Hematopoietic multipotent progenitor cell (in vitro differentiated cells): ENCODE data around the gene STAP2. TPM values are rescaled to one million over a fixed set of nuclear protein-coding genes. Genes with fewer than 3 reads are reported as not detected.
"Not testable (repeated sequence)": the region's sequence is repeated elsewhere in the genome, so short reads cannot be mapped to it uniquely, and the experiment has no call there.

Experiments
- DNase-seq, 3 donors: peaks; one replicate each; pipeline ENCODE4 v3.0.0-alpha.2; 2011 to 2015; ENCODE audit warnings: low read depth in 2 of 3, low spot score in 2 of 3
- total RNA-seq: library from RNA; depleted of rRNA; stranded (reverse); fragments of >200 nt; gene quantifications from one replicate; pipeline ENCODE4 v1.2.3, GENCODE V29; 2012

Gene STAP2
- total RNA-seq, 1 donor = 3.8 TPM

- not testable (repeated sequence) for DNase-seq
Measured at GRCh38 chr19:4328991-4329681, 9.5 kb downstream of the STAP2 start.

GRCh38 chr19:4328243-4328990 is 10.2 kb downstream of the STAP2 start:
- peak; percentile 87 to 95 (median 92) for DNase-seq

GRCh38 chr19:4327877-4328242 is 10.8 kb downstream of the STAP2 start:
- DNase-seq = no peak

GRCh38 chr19:4327252-4327876 is 11.3 kb downstream of the STAP2 start:
- peak in 2 of 3 donors; percentile 67 to 81 for DNase-seq

GRCh38 chr19:4326837-4327251 is 11.8 kb downstream of the STAP2 start:
- peak in 2 of 3 donors; percentile 35 to 56 for DNase-seq

- no peak for DNase-seq
Measured at GRCh38 chr19:4326215-4326836, 12.3 kb downstream of the STAP2 start.

GRCh38 chr19:4324228-4324627 is 14.4 kb downstream of the STAP2 start:
- no peak for DNase-seq

- DNase-seq = no peak
Measured at GRCh38 chr19:4323692-4324091, 14.9 kb downstream of the STAP2 start.

GRCh38 chr19:4322942-4323665 is 15.5 kb downstream of the STAP2 start:
- no peak for DNase-seq

GRCh38 chr19:4320419-4320818 is 18.2 kb downstream of the STAP2 start:
- DNase-seq = no peak

- DNase-seq = no peak
Measured at GRCh38 chr19:4319067-4319718, 19.4 kb downstream of the STAP2 start.

- no peak for DNase-seq
Measured at GRCh38 chr19:4318460-4318859, 20.2 kb downstream of the STAP2 start.

- DNase-seq = no peak
Measured at GRCh38 chr19:4316956-4317355, 21.7 kb downstream of the STAP2 start.

- no peak for DNase-seq
Measured at GRCh38 chr19:4313847-4314490, 24.7 kb downstream of the STAP2 start.

- no peak for DNase-seq
Measured at GRCh38 chr19:4310247-4311121, 28.1 kb downstream of the STAP2 start.

- no peak for DNase-seq
Measured at GRCh38 chr19:4305659-4306058, 33.0 kb downstream of the STAP2 start.

- no peak for DNase-seq
Measured at GRCh38 chr19:4305257-4305612, 33.4 kb downstream of the STAP2 start.

- peak in 2 of 3 donors; percentile 46 to 73 for DNase-seq
Measured at GRCh38 chr19:4304538-4305256, 33.9 kb downstream of the STAP2 start, which contains the start of gene FSD1. Gene FSD1 (plus strand): TSS chr19:4304598. CDS start chr19:4304747, 149 bp downstream.
